HepG2 (cell line): ENCODE results near the gene PSMB3. TPM values are rescaled to one million over a fixed set of nuclear protein-coding genes. Genes with fewer than 3 reads are reported as not detected.

Experiments used
- CTCF ChIP-seq: sonication (generic); formaldehyde crosslinking; IDR thresholded peaks from 2 replicates; pipeline ENCODE4 v1.5.0; 2020; ENCODE audit warnings: mild to moderate bottlenecking, missing genetic modification reagents, moderate library complexity
- DZIP1 ChIP-seq: sonication (generic); formaldehyde crosslinking; IDR thresholded peaks from 2 replicates; pipeline ENCODE4 v1.5.0; 2020; ENCODE audit warnings: mild to moderate bottlenecking, missing genetic modification reagents
- ESRRA ChIP-seq: sonication (generic); formaldehyde crosslinking; IDR thresholded peaks from 2 replicates; pipeline ENCODE4 v1.5.1; 2020; ENCODE audit warnings: mild to moderate bottlenecking, low read depth, missing genetic modification reagents
- HDAC1 ChIP-seq: sonication (generic); formaldehyde crosslinking; IDR thresholded peaks from 2 replicates; pipeline ENCODE4 v1.5.1; 2020; ENCODE audit warnings: mild to moderate bottlenecking, missing genetic modification reagents
- IRX3 ChIP-seq: sonication (generic); formaldehyde crosslinking; IDR thresholded peaks from 2 replicates; pipeline ENCODE4 v1.8.1; 2023; ENCODE audit warnings: mild to moderate bottlenecking, low read depth, missing genetic modification reagents, borderline replicate concordance
- NAIF1 ChIP-seq: sonication (generic); formaldehyde crosslinking; IDR thresholded peaks from 2 replicates; pipeline ENCODE4 v1.5.0; 2020; ENCODE audit warnings: mild to moderate bottlenecking, missing genetic modification reagents, borderline replicate concordance
- NFE2 ChIP-seq: sonication (generic); formaldehyde crosslinking; IDR thresholded peaks from 2 replicates; pipeline ENCODE4 v1.4.0; 2020; ENCODE audit warnings: missing genetic modification reagents
- NR3C1 ChIP-seq: sonication (generic); formaldehyde crosslinking; IDR thresholded peaks from 2 replicates; pipeline ENCODE4 v1.4.0; 2020; ENCODE audit warnings: missing genetic modification reagents
- POGK ChIP-seq: sonication (generic); formaldehyde crosslinking; conservative IDR thresholded peaks from 2 replicates; pipeline ENCODE4 v1.8.0; 2022; ENCODE audit warnings: mild to moderate bottlenecking, moderate library complexity, missing genetic modification reagents
- PTBP1 ChIP-seq: fragments of 200-400 bp; formaldehyde crosslinking; IDR thresholded peaks from 2 replicates; pipeline ENCODE4 v1.6.1; 2018; ENCODE audit warnings: low read length, low read depth; ENCODE audit not compliant: poor library complexity, severe bottlenecking
- RBM22 ChIP-seq: fragments of 200-400 bp; formaldehyde crosslinking; optimal IDR thresholded peaks from 2 replicates; pipeline ENCODE3; 2017; ENCODE audit warnings: mild to moderate bottlenecking, low read length, moderate library complexity
- SMAD1 ChIP-seq: sonication (generic); formaldehyde crosslinking; IDR thresholded peaks from 2 replicates; pipeline ENCODE4 v1.4.0; 2020; ENCODE audit warnings: missing genetic modification reagents, low read depth, mild to moderate bottlenecking, borderline replicate concordance
- SOX13 ChIP-seq, 3 experiments: fragments of 450-650 bp in 1 of 3; sonication (generic) in 1 of 3; formaldehyde crosslinking in 1 of 3; IDR thresholded peaks in 2 of 3; conservative IDR thresholded peaks in 1 of 3; 2 replicates each; pipeline versions ENCODE4 v1.5.0 to v1.6.1; 2016 to 2020; ENCODE audit warnings: antibody characterized with exemption in 1 of 3, mild to moderate bottlenecking in 1 of 3, missing compliant biosample characterization in 1 of 3, missing genetic modification reagents in 1 of 3, moderate library complexity in 1 of 3
- SYNCRIP ChIP-seq: fragments of 200-400 bp; formaldehyde crosslinking; IDR thresholded peaks from 2 replicates; pipeline ENCODE4 v1.6.1; 2018; ENCODE audit warnings: mild to moderate bottlenecking, low read depth, low read length; ENCODE audit not compliant: insufficient read depth
- ZBTB43 ChIP-seq: sonication (generic); formaldehyde crosslinking; conservative IDR thresholded peaks from 2 replicates; pipeline ENCODE4 v1.4.0; 2020; ENCODE audit warnings: missing genetic modification reagents
- ZNF160 ChIP-seq: sonication (generic); formaldehyde crosslinking; IDR thresholded peaks from 2 replicates; pipeline ENCODE4 v1.8.0; 2022; ENCODE audit warnings: mild to moderate bottlenecking, inconsistent platforms, missing genetic modification reagents
- ZNF337 ChIP-seq: sonication (generic); formaldehyde crosslinking; IDR thresholded peaks from 2 replicates; pipeline ENCODE4 v1.5.1; 2020; ENCODE audit warnings: missing genetic modification reagents, low read depth, mild to moderate bottlenecking, borderline replicate concordance
- ZNF557 ChIP-seq: sonication (generic); formaldehyde crosslinking; IDR thresholded peaks from 2 replicates; pipeline ENCODE4 v1.4.0; 2020; ENCODE audit warnings: missing genetic modification reagents
- ZNF629 ChIP-seq: sonication (generic); formaldehyde crosslinking; conservative IDR thresholded peaks from 2 replicates; pipeline ENCODE4 v1.5.0; 2020; ENCODE audit warnings: missing genetic modification reagents
- ZNF644 ChIP-seq: IDR thresholded peaks from 2 replicates; pipeline ENCODE4 v1.6.1; 2016; ENCODE audit warnings: low read depth
- ZZZ3 ChIP-seq: sonication (generic); formaldehyde crosslinking; IDR thresholded peaks from 2 replicates; pipeline ENCODE4 v1.4.0; 2020; ENCODE audit warnings: missing genetic modification reagents, mild to moderate bottlenecking, borderline replicate concordance
- polyA plus RNA-seq, 8 experiments: library from polyadenylated mRNA; depleted of rRNA in 3 of 8; stranded (reverse) in 7 of 8; unstranded in 1 of 8; fragments of >200 nt; fragmentation: Illumina TruSeq in 4 of 8; extraction: Trizol in 4 of 8; gene quantifications; 2 replicates each; pipeline versions ENCODE4 v1.2.1 to v1.2.3, GENCODE V29; 2011 to 2016; ENCODE audit warnings: low read depth in 4 of 8, missing spikeins in 1 of 8, mixed read lengths in 1 of 8; ENCODE audit not compliant: insufficient read depth in 1 of 8
- total RNA-seq, 5 experiments: library from RNA; depleted of rRNA; stranded (reverse); fragments of >200 nt; fragmentation: Illumina TruSeq; extraction: Trizol; gene quantifications; 2 replicates each; pipeline ENCODE4 v1.2.3, GENCODE V29; 2016; ENCODE audit warnings: low read depth in 1 of 5

The PSMB3 gene
- total and polyA plus RNA-seq, 2 of the 13 experiments (the other 11 are each of a cell fraction or from before 2014, with no cell fraction given): 366 to 517 TPM

- TF ChIP-seq POGK: peak; percentile 50
- peak; percentile 33; the same call in 1 of the 2 replicates for TF ChIP-seq ZNF644 (CRISPR knock-in tag)
- TF ChIP-seq PTBP1: no peak
- 0 out of 2 replicates have a peak, but pooled peaks have one; percentile 37 for TF ChIP-seq ZNF557 (CRISPR knock-in tag)
- peak; percentile 46 for TF ChIP-seq CTCF
- peak; percentile 73; the same call in 1 of the 2 replicates for TF ChIP-seq IRX3 (CRISPR knock-in tag)
- no peak; the same call in 1 of the 2 replicates for TF ChIP-seq ZBTB43 (CRISPR knock-in tag)
- TF ChIP-seq NR3C1 (CRISPR knock-in tag): no peak
- peak; percentile 99 for TF ChIP-seq HDAC1 (CRISPR knock-in tag)
- peak; percentile 99 for TF ChIP-seq SOX13 (IDR thresholded peaks at IDR 0.05)
- peak in 1 of 2 experiments; percentile 47; a peak in 1 of 4 replicates for TF ChIP-seq SOX13 (CRISPR knock-in tag; conservative IDR thresholded peaks at IDR 0.05 in 1 of 2, IDR thresholded peaks at IDR 0.05 in 1 of 2)
- TF ChIP-seq RBM22: peak; percentile 43
- no peak; the same call in 1 of the 2 replicates for TF ChIP-seq ZNF629 (CRISPR knock-in tag)
- TF ChIP-seq ZNF160 (CRISPR knock-in tag): no peak
- TF ChIP-seq ESRRA (CRISPR knock-in tag): peak; percentile 34; the same call in 1 of the 2 replicates
- TF ChIP-seq SYNCRIP: no peak
- TF ChIP-seq ZZZ3: peak; percentile 97; the same call in 1 of the 2 replicates
- TF ChIP-seq ZNF337 (CRISPR knock-in tag): no peak
- TF ChIP-seq DZIP1 (CRISPR knock-in tag): no peak
- peak; percentile 48; the same call in 1 of the 2 replicates for TF ChIP-seq NFE2 (CRISPR knock-in tag)
- TF ChIP-seq NAIF1 (CRISPR knock-in tag): peak; percentile 58
- TF ChIP-seq SMAD1: no peak
Measured at GRCh38 chr17:38752308-38753070, at the start of gene PSMB3 (continued).
